ENCODE results near the gene FOXK1.

Gene FOXK1

DNA sequence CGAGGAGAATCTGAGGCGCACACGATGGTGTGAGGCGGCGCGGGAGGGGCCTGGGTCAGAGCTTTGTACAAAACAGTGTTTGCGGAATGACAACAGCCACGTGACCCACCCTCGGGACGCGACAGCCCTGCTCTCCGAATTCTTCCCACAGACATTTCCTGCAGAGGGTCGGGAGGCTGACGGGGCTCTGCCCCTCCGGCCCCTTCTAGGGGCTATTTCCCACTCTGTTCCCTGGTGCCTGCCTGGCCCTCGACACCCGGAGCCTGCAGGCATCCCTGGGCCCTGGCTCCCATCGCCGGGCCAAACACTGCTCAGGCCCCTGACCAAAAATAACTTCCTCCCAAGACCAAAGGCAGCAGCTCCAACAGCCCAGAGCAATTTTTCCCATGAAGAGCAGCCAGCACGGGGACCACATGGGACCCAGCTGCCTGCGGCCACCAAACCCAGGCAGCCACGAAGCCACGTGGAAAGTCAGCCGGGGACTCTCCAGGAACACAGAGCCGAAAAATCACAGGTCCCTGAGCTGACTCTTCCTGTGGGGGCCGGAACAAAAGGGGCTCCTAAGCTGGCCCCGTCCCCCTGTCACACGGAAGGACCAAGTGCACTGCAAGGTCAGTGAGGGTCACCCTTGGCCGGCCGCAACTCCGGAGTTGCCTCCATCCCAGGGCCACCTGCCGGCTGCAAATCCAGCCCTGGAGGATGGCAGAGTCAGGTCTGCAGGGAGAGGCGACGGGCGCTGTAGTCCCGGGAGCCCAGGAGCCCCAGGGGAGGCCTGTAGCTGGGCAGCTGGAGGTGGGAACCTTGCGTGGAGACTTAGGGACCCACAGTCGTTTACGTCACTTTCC, 137.7 kb downstream of the FOXK1 start:
- no peak for DNase-seq (ENCODE audit: low read depth in 2 of 2)

DNA sequence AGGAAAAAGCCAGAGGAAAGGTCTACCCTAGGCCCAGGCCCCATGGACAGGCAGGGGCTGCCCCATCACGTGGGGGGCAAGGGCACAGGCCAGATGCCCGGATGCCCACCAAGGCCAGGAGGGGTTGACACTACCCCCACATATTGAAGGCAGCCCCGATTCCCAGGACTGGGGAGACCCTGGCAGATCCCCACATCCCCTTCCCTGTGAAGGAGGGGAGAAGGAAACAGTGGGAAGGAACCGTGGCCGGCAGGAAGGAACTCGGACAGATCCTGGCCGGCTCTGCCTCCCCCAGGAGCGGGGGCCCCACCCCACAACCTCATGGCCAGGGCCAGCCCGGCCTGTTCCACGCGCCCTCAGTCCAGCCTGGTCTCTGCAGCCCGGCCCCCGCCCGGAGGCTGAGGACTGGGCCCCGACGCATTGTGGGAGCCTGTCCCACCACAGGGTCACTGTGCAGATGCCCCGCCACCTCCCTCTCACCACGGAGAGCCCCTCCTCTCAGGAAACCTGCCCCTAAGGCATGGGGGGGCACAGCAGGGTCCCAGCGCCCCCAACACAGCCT, 138.4 kb downstream of the FOXK1 start:
- no peak for DNase-seq (ENCODE audit: low read depth in 2 of 2)
